ENCODE results near the gene C19orf47.

Gene C19orf47

DNA sequence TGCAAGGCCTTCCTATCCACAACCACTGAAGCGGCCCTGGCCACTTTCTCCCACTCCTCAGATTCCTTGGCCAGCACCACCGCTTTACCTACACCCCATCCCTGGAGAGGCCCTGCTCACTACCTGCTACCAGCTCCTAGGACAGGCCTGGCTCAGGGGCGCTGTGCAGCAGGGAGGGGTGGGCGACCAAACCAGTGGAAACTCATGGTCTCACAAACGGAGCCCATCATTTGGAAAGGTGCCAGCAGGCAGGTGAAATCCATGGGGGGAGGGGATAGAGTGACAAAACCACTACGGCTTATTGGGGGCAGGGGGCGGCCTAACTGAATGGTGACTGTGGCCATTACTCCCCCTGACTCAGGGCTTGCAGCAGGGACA, 27.6 kb downstream of the C19orf47 start:
- no peak for DNase-seq (ENCODE audit: low read depth in 3 of 3)

DNA sequence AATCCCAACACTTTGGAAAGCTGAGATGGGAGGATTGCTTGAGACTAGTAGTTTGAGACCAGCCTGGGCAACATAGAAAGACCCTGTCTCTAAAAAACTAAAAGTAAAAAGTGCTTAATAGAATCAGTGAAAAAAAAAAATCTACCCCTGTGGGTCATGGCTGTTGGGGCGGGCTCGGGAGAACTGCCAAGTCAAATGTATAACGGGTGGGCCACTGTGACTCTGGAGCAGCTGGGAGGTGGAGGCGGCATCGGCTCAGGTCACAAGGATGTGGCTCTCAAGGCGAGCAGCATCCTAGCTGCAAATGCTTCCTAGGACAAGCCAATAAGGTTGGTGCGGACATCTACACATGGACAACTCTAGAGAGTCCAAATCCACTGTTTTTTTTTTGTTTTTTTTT, 30.9 kb downstream of the C19orf47 start:
- DNase-seq (ENCODE audit: low read depth in 3 of 3): no peak

DNA sequence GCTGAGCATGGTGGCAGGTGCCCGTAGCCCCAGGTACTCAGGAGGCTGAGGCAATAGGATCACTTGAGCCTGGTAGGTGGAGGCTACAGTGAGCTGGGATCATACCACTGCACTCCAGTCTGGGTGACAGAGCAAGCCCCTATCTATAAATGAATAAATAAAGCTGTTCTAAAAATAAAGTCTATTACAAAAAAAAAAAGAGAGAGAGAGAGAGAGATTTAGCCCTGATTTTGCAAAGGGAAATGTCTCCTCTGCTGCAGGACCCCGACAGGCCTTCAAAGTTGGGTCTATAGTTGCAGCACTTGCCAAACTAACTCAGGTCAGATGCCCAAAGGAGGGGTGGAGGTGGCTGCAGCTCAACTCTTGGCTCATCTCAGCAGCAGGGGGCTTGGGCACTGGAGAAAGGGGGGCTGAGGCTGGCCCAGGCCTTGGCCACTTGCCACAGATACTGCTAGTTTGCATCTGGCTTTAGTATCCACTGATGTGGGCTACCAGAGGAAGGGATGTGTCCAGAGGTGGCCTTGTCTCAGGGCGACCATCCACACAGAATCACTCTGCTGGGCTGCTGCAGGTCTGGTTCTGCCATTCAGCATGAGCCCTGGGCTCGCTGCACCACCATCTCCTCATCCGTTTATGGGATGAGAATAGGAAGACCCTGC, 32.3 kb downstream of the C19orf47 start:
- DNase-seq (ENCODE audit: low read depth in 3 of 3): no peak

DNA sequence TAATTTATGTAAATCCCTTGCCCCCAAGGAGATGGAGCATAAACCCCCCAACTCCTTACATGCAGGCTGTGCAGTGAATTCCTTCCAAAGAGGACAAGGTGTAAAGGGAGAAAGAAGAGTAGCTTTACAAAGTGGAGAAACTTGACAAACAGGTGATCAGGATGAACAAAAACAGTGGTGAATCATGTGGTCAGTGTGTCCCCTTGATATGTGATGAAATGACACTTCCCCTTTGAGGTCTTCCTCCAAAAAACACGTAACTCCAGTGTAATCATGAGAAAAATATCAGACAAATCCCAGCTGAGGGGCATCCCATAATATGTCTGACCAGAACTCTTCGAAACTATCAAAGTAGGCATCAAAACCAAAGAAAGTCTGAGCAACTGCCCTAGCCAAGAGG, 33.5 kb downstream of the C19orf47 start:
- no peak for DNase-seq (ENCODE audit: low read depth in 3 of 3)

DNA sequence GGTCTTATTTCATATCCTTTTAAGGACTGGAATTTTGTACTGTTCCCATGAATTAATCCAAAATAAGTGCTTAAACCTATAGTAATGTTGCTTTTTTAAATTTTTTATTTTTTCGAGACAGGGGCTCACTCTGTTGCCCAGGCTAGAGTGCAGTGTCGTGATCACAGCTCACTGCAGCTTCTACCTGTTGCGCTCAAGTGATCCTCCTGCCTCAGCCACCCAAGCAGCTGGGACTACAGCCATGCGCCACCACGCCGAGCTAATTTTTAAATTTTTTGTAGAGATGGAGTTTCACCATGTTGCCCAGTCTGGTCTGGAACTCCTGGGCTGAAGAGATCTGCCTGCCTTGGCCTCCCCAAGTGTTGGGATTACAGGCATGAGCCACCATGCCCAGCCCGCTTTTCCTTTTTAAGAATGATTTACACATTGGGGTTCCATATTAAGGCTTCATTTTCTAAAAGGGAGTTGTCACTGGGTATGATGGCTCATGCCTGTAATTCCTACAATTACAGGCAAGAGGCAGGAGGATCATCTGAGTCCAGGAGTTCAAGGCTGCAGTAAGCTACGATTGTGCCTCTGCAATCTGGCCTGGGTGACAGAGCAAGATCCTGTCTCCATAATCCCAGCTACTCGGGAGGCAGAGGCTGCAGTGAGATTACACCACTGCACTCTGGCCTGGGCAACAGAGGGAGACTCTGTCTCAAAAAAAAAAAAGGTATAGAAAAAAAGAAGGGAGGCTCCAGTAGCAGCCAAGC, 34.8 kb downstream of the C19orf47 start:
- DNase-seq (ENCODE audit: low read depth in 3 of 3): no peak

GRCh38 chr19:40312533-40312932, 35.7 kb downstream of the C19orf47 start:
- no peak for DNase-seq (ENCODE audit: low read depth in 3 of 3)

DNA sequence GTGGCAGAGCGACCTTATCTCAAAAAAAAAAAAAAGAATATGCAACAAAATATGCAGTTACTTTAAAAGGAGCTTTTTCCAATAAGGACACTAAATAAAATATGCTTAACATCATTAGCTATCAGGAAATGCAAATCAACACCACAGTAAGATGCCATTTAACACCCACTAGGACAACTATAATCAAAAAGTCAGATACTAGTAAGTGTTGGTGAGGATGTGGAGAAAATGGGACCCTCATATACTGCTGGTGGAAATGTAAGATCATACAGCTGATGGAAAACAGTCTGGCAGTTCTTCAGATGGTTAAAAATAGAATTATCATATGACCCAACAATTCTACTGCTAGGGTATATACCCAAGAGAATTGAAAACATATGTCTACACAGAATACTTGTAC, 38.5 kb downstream of the C19orf47 start:
- no peak for DNase-seq (ENCODE audit: low read depth in 3 of 3)

- peak; percentile 26 to 45 (median 34) for DNase-seq (ENCODE audit: low read depth in 3 of 3)
Observed at GRCh38 chr19:40305403-40305802, 42.8 kb downstream of the C19orf47 start.

- no peak for DNase-seq (ENCODE audit: low read depth in 3 of 3)
Observed at GRCh38 chr19:40304306-40304705, 43.9 kb downstream of the C19orf47 start.

GRCh38 chr19:40303765-40304164, 44.4 kb downstream of the C19orf47 start:
- DNase-seq (ENCODE audit: low read depth in 3 of 3): no peak

DNA sequence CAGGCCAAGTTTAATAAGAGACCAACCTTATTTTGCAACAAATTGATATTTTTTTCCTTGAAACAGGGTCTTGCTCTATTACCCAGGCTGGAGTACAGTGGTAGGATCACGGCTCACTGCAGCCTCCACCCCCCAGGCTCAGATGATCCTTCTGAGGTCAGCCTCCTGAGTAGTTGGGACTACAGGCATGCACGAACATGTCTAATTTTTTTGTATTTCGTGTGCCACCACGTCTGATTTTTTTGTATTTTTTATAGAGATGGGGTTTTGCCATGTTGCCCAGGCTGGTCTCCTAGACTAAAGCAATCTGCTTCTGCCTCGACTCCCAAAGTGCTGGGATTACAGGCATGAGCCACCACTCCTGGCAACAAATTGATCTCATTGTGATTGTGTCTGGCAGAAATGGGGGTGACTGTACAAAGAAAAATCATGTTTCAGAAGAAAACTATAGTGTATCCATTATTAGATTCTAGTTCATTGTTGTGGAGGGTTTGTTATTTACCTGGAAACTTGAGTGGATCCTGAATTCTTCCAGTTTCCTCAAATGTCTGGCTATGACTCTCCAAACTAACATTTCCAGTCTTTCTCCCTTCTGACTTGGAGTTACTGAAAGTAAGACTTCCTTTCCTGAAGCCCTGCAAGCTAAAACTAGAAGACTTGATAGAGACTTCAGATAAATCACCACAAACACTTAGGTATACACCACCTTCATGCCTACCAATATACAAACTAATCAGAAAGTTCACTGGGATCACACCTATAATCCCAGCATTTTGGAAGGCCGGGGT, 45.8 kb downstream of the C19orf47 start:
- DNase-seq (ENCODE audit: low read depth in 3 of 3): no peak

GRCh38 chr19:40300668-40301067, 47.5 kb downstream of the C19orf47 start:
- DNase-seq (ENCODE audit: low read depth in 3 of 3): no peak

DNA sequence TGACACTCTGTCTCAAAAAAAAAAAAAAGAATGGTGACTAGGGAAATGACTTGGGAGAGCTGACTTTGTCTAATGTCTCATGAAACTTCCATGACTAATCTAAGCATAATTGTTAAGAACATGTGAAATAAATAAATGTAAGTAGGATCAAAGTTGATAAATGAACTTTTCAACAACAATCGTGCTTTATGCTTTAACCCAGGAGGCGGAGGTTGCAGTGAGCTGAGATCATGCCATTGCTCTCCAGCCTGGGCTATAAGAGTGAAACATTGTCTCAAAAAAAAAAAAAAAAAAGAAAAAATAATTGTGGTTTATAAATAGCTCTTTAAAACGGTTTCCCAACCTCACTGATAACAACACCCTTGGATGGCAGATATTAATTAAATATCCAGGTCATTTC, 50.2 kb downstream of the C19orf47 start:
- DNase-seq (ENCODE audit: low read depth in 3 of 3): no peak

GRCh38 chr19:40294560-40294959, 53.6 kb downstream of the C19orf47 start:
- no peak for DNase-seq (ENCODE audit: low read depth in 3 of 3)

DNA sequence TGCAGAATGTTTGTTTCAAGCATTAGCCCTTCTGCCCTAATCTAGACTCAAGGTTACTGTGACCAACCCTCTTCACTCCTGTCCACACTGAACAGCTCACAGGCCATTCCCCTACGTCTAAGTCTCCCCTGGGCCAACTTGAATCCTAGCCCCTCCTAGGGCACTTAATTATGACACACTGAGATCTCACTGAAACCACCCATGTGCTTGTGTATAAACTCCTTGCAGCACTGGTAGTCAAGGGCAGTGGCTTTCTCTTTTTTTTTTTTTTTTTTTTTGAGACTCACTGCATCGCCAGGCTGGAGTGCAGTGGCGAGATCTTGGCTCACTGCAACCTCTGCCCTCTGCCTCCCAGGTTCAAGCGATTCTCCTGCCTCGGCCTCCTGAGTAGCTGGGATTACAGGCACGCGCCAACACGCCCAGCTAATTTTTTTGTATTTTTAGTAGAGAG, 61.2 kb downstream of the C19orf47 start:
- no peak for DNase-seq (ENCODE audit: low read depth in 3 of 3)

DNA sequence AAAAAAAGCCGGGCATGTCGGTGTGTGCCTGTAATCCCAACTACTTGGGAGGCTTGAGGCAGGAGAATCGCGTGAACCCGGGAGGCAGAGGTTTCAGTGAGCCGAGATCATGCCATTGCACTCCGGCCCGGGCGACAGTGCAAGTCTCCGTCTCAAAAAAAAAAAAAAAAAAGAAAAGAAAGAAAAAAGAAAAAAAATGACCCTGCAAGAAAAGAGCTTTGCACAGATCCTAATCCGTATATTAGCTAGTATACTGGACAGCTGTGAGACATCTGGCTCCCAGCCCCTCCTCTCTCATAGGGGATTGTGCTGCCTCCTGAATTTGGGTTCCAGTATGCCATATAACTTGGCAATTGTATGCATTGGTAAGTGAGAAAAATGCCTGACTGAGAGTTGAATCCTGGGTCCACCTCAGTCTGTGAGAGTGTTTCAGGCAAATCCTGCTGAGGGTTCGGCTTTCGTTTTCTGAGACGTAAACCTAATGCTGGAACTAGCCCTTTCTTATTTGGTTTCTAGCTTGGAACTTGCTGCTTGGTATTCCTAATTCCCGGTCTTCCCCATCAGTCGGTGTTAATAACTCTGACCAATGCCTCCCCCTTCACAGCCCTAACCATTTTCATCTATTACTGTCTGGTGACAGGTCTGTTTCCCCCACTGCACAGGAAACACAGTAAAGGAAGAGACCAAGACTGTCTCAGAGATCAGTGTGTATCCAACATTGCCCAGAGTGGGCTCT, 61.8 kb downstream of the C19orf47 start:
- DNase-seq (ENCODE audit: low read depth in 3 of 3): no peak

- DNase-seq (ENCODE audit: low read depth in 3 of 3): peak; percentile 88 to 96 (median 95)
Observed at GRCh38 chr19:40285353-40286234, 62.6 kb downstream of the C19orf47 start.

DNA sequence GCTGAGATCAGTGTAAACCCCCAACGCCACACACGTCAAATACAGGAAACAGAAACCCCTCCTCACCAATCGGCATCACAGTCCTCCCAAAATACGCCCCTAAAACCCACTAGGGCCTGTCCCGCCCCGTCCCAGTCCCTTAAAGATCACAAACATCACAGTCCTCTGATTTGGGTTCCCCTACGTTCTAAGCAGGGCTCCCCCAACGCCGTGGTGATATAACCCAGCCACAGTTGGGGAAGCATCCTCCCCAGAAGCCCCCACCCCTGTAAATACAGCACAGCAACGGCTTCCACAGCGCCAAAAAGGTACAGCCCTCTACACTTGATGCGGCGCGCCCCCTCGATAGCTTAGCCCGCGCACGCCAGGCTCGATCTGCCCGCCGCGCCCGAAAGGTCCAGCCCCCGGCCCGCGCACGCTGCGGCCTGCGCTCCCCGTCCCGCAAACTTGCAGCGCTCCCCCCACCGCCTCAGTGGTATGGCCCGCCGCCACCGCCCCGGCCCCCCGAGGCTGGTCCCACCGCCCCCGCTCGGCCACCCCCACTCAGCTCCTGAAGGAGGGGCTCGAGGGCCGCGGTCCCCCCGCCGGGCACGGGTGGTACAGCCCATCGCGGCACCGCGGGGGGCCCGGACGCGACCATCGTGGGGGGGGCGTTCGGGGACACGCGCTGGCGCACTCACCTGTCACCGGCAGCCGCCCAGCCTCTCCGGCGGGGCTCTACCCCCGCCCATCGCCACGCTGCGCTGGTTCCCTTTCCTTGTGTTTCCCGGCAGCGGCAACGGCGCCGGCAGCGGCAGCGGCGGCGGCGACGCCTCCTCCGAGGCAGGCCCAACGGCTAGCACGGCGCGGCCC, 63.5 kb downstream of the C19orf47 start, which contains the start of gene AKT2:
Gene AKT2, minus strand, starts transcription at position 845 of the 852 bp plus-strand sequence. CDS start 20,078 bp downstream, outside the sequence.
- peak; percentile 58 to 68 (median 63) for DNase-seq (ENCODE audit: low read depth in 3 of 3)

- DNase-seq (ENCODE audit: low read depth in 3 of 3): no peak
Observed at GRCh38 chr19:40284251-40284500, 64.0 kb downstream of the C19orf47 start.

Measured in stimulated activated CD4-positive, alpha-beta T cell treated with anti-CD3 and anti-CD28 coated beads, TNF-alpha, amount 100 ng/mL, for 4 hours (primary cell).